Breast epithelium (tissue), 4 donors: ENCODE data around the gene LRRC52. TPM values are rescaled to one million over a fixed set of nuclear protein-coding genes. Genes with fewer than 3 reads are reported as not detected.

ENCODE experiments used
- DNase-seq, 2 donors: peaks; one replicate each; pipeline ENCODE4 v3.0.0-alpha.2; 2019; ENCODE audit warnings: low spot score in 2 of 2
- H3K27ac ChIP-seq, 2 donors: fragments of 200-600 bp; sonication (generic) in 1 of 2; one replicate each; pipeline ENCODE4 v1.5.1; 2016 to 2019; ENCODE audit warnings: mild to moderate bottlenecking in 1 of 2
- H3K27me3 ChIP-seq, 2 donors: fragments of 200-600 bp; sonication (generic) in 1 of 2; one replicate each; pipeline versions ENCODE4 v1.5.1 to v1.6.0; 2017 to 2019; ENCODE audit warnings: control low read depth in 1 of 2, mild to moderate bottlenecking in 1 of 2
- H3K36me3 ChIP-seq: fragments of 200-600 bp; one replicate; pipeline ENCODE4 v1.5.1; 2019
- H3K4me1 ChIP-seq, 2 donors: fragments of 200-600 bp; sonication (generic); one replicate each; pipeline ENCODE4 v1.5.1; 2016 to 2019; ENCODE audit warnings: control low read depth in 1 of 2
- H3K4me3 ChIP-seq, 3 donors: fragments of 200-600 bp; sonication (generic); 1 replicate in 2 of 3; 2 replicates in 1 of 3; pipeline ENCODE4 v1.5.1; 2016 to 2019; ENCODE audit warnings: mild to moderate bottlenecking in 3 of 3, moderate library complexity in 2 of 3
- H3K9me3 ChIP-seq, 2 donors: fragments of 200-600 bp; sonication (generic) in 1 of 2; one replicate each; pipeline ENCODE4 v1.5.1; 2016 to 2019; ENCODE audit warnings: control low read depth in 1 of 2
- CTCF ChIP-seq, 3 donors: fragments of 450-650 bp; IDR thresholded peaks; one replicate each; pipeline ENCODE4 v1.5.1; 2016 to 2017; ENCODE audit warnings: antibody characterized with exemption in 3 of 3, mild to moderate bottlenecking in 3 of 3, moderate library complexity in 3 of 3
- POLR2A ChIP-seq: fragments of 450-650 bp; IDR thresholded peaks from one replicate; pipeline ENCODE4 v1.6.1; 2016; ENCODE audit warnings: antibody characterized with exemption, mild to moderate bottlenecking, moderate library complexity
- POLR2AphosphoS5 ChIP-seq, 3 donors: sonication (generic); formaldehyde crosslinking; IDR thresholded peaks; one replicate each; pipeline ENCODE4 v1.6.1; 2017; ENCODE audit warnings: antibody characterized with exemption in 3 of 3
- intact Hi-C: fragments of 100-400 bp; cut with DNase I; formaldehyde crosslinking; loops from one replicate; pipeline ENCODE4 v1.15.1; 2023; ENCODE audit warnings: low total_unique reads
- total RNA-seq, 3 donors: library from RNA; depleted of rRNA; stranded (reverse); fragments of >200 nt; gene quantifications; one replicate each; pipeline ENCODE4 v1.1.0, GENCODE V29; 2016

LRRC52 gene
- total RNA-seq, 3 donors from 2014 or later: not detected

DNA sequence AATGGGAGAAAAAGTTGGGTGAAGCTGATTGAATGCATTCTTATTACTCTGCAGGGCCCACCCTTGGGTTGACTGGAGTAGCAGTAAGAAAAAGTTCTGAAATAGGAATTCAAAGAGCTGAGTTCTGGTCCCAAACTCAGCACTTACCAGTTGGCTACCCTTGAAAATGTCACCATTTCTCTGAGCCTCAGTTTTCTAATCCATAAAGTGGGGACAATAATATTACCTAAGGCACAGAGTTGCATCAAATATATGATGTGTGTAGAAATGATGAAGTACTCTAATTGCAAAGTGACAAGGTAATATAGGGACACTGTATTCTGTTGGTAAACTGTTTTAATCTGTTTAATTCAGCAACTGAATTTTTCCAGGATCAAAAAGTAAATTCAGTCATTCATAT is 1.2 kb downstream of the LRRC52 start:
- Histone ChIP-seq H3K9me3 (no peaks in the 10 kb centered on the region), H3K36me3 (no peaks in the 10 kb centered on the region), H3K27ac (no peak overlapping the region), H3K4me3 (no peak overlapping the region), H3K27me3 (no peaks in the 10 kb centered on the region), H3K4me1 (no peaks in the 10 kb centered on the region)
- intact Hi-C loops: no loop called here
- TF ChIP-seq POLR2A (no peak), POLR2AphosphoS5 (IDR thresholded peaks at IDR 0.05) (no peak), CTCF (IDR thresholded peaks at IDR 0.05) (no peak)
- DNase-seq: no peak

DNA sequence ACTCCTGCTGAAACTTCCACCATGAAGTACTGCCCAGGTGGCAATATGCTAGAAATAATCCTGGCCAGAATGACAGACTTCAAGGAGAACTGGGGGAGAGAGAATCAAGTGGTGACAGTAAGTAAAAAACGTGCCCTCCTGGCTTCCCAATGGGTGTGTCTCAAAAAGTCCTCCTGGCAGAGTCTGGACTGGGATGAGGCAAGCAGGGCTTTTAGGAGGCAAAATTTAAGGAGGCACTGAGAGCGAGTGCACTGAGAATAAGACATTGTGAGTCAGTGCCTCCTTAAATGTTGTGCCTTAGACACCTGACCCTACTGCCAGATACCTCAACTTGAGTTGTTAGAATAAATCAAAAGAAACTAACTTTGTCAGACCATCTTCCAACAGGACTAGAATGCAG is 2.2 kb downstream of the LRRC52 start:
- DNase-seq: no peak
- no peak overlapping the region for H3K27ac ChIP-seq
- no peaks in the 10 kb centered on the region for H3K9me3 ChIP-seq
- intact Hi-C loops: no loop called here
- H3K4me1 ChIP-seq: no peaks in the 10 kb centered on the region
- H3K27me3 ChIP-seq: no peaks in the 10 kb centered on the region
- TF ChIP-seq POLR2AphosphoS5 (IDR thresholded peaks at IDR 0.05) (no peak), CTCF (IDR thresholded peaks at IDR 0.05) (no peak), POLR2A (no peak)
- no peak overlapping the region for H3K4me3 ChIP-seq
- no peaks in the 10 kb centered on the region for H3K36me3 ChIP-seq

- H3K27ac ChIP-seq: no peak overlapping the region
- intact Hi-C loops: loop anchor here (5.0 kb wide), 1 partner anchor 807 kb away; no protein-coding TSS in a partner anchor
- no peak for DNase-seq
These were observed 6.2 kb downstream of the LRRC52 start for GRCh38 chr1:165549973-165550372.

GRCh38 chr1:165551469-165551868 is 7.7 kb downstream of the LRRC52 start:
- H3K36me3 ChIP-seq: no peaks in the 10 kb centered on the region
- no peak overlapping the region for H3K27ac ChIP-seq
- intact Hi-C loops: loop anchor here (5.0 kb wide), 1 partner anchor 806 kb away; no protein-coding TSS in a partner anchor
- H3K4me3 ChIP-seq: no peak overlapping the region
- no peak for DNase-seq
- H3K4me1 ChIP-seq: no peaks in the 10 kb centered on the region
- H3K27me3 ChIP-seq: no peaks in the 10 kb centered on the region
- TF ChIP-seq POLR2AphosphoS5 (IDR thresholded peaks at IDR 0.05): no peak
- no peak for TF ChIP-seq CTCF (IDR thresholded peaks at IDR 0.05)
- TF ChIP-seq POLR2A: no peak
- no peaks in the 10 kb centered on the region for H3K9me3 ChIP-seq

More at GRCh38 chr1:165549973-165550372, 6.2 kb downstream of the LRRC52 start:
- Histone ChIP-seq H3K9me3 (no peaks in the 10 kb centered on the region), H3K27me3 (no peaks in the 10 kb centered on the region), H3K36me3 (no peaks in the 10 kb centered on the region), H3K4me1 (no peaks in the 10 kb centered on the region), H3K4me3 (no peak overlapping the region)
- TF ChIP-seq CTCF (IDR thresholded peaks at IDR 0.05) (no peak), POLR2A (no peak), POLR2AphosphoS5 (IDR thresholded peaks at IDR 0.05) (no peak)

DNA sequence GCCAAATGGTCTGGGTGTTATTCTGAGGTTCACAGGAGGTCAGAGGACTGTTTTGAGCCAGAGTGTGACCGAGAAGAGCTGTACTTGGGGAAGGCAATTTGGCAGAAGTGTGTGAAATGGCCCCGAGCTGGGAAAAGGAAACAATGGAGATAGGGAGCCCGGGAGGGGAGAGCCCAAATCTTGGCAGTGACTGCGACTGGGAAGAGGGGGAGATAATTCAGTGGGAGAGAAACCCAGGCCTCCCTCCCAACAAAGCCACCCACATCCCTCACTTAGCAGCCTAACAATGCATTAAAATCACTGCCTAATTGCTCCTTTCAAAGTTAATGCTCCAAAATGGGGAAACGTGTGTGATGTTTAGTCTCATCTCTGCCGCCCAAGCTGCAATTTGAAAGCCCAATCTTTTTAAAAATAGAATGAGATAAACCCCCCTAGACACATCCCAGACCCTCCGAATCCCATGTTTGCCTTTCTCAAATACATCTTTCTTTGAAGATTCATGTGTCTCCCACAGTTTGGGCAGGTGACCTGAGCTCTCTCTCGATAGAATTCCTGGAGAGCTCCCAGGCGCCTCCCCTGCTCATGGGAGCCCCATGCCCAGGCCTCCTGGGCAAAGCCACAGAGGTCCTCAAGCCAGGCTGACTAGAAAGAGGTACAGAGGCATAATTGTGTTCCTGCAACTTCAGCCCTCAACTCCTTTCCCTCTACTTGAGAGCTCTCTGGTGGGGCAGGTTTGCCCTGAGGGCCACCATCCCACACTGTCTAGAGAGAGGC is 17.3 kb downstream of the LRRC52 start:
- no peaks in the 10 kb centered on the region for H3K4me1 ChIP-seq
- no peaks in the 10 kb centered on the region for H3K36me3 ChIP-seq
- no peak overlapping the region for H3K27ac ChIP-seq
- H3K4me3 ChIP-seq: no peak overlapping the region
- H3K9me3 ChIP-seq: no peaks in the 10 kb centered on the region
- no peak for DNase-seq
- intact Hi-C loops: no loop called here
- no peaks in the 10 kb centered on the region for H3K27me3 ChIP-seq
- TF ChIP-seq POLR2AphosphoS5 (IDR thresholded peaks at IDR 0.05) (no peak), CTCF (IDR thresholded peaks at IDR 0.05) (no peak), POLR2A (no peak)
